Gastrocnemius medialis (tissue), 4 donors: ENCODE measurements around the gene TNS3.

Experiments
- CTCF ChIP-seq, 5 experiments: fragments of 450-650 bp in 3 of 5; fragments of 200-600 bp in 2 of 5; sonication (generic) in 2 of 5; IDR thresholded peaks in 4 of 5; conservative IDR thresholded peaks in 1 of 5; 1 replicate in 4 of 5; 2 replicates in 1 of 5; pipeline ENCODE4 v1.5.1; 2016 to 2019; ENCODE audit warnings: antibody characterized with exemption in 5 of 5, mild to moderate bottlenecking in 3 of 5, moderate library complexity in 3 of 5
- POLR2A ChIP-seq, 2 donors: fragments of 450-650 bp; IDR thresholded peaks; one replicate each; pipeline ENCODE4 v1.6.1; 2017; ENCODE audit warnings: antibody characterized with exemption in 2 of 2, mild to moderate bottlenecking in 2 of 2, moderate library complexity in 2 of 2

- TF ChIP-seq CTCF (IDR thresholded peaks at IDR 0.05 in 4 of 5, conservative IDR thresholded peaks at IDR 0.05 in 1 of 5) (no peak), POLR2A (IDR thresholded peaks at IDR 0.05) (no peak)
These were observed 230.4 kb downstream of the TNS3 start for GRCh38 chr7:47351233-47352154.
